Neural progenitor cell (in vitro differentiated cells): ENCODE measurements around the gene TACR1.

Source experiments
- CTCF ChIP-seq: fragments of 200-600 bp; sonication (generic); IDR thresholded peaks from 2 replicates; pipeline ENCODE4 v1.5.1; 2017; ENCODE audit warnings: antibody characterized with exemption, mild to moderate bottlenecking
- EZH2 ChIP-seq: fragments of 200-600 bp; sonication (generic); IDR thresholded peaks from 2 replicates; pipeline ENCODE4 v1.6.1; 2017; ENCODE audit warnings: antibody characterized with exemption, mild to moderate bottlenecking, moderate library complexity

DNA sequence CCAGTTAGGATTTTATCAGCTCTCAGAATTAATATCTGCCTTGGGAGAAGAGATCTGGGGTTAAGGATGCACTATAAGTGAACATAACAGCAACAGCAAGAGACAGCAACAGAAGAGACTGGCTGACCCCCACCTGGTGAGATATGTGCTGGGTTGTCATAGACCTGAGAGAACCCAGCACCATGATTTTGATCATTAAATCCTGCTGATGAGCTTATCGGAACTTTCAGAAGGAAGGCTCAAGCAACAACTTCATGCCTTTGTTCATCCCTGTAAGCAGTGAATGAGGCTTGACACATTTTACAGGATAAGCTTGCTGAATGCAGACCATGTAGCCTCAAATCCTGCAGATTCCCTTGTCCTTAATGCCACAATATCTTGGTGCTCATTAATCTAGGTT is 140.9 kb downstream of the TACR1 start:
- TF ChIP-seq CTCF (no peak), EZH2 (no peak)
